GM12878 (cell line): Measurements from ENCODE around the gene HTRA3. TPM values are rescaled to one million over a fixed set of nuclear protein-coding genes. Genes with fewer than 3 reads are reported as not detected.

Experiments used
- ATAC-seq: fragments of 200-7000 bp; cut with Tn5 transposase; 3 replicates; pipeline ENCODE4 v1.9.1; 2020; ENCODE audit warnings: mild to moderate bottlenecking, moderate library complexity
- BruUV-seq: library from RNA; stranded (reverse); fragments of 400-500 nt; replicated peaks from 2 replicates; lab custom pipeline; 2021; lab: Mats Ljungman, UMichigan
- CTCF ChIA-PET: fragments of 300-600 bp; sonication (Branson Sonifier 250); formaldehyde crosslinking; extraction: SDS; loops from one replicate; lab custom pipeline; 2021; ENCODE audit warnings: inconsistent platforms; lab: Yijun Ruan, JAX
- POLR2A ChIA-PET: fragments of 350-600 bp; formaldehyde crosslinking; extraction: SDS; loops from one replicate; lab custom pipeline; 2021; ENCODE audit warnings: inconsistent platforms; lab: Charles Lee
- RAD21 ChIA-PET: fragments of 300-600 bp; sonication (Branson Sonifier 250); formaldehyde crosslinking; loops from one replicate; lab custom pipeline; 2023; ENCODE audit warnings: antibody characterized with exemption; ENCODE audit not compliant: unreplicated experiment; lab: Charles Lee
- SMC1A ChIA-PET: fragments of 300-600 bp; sonication (Branson Sonifier 250); formaldehyde crosslinking; loops from one replicate; lab custom pipeline; 2023; ENCODE audit not compliant: unreplicated experiment, uncharacterized antibody; lab: Charles Lee
- DNase-seq: peaks from one replicate; pipeline ENCODE4 v3.0.0-alpha.2; 2011; ENCODE audit warnings: low read depth, low spot score
- FAIRE-seq: peaks from 3 replicates; lab custom pipeline; 2011; peaks lifted over from hg19 to GRCh38; lab: Jason Lieb, UNC
- H2AFZ ChIP-seq: 2 replicates; pipeline ENCODE4 v1.6.0; 2011; ENCODE audit warnings: low read depth, low read length, control low read depth; ENCODE audit not compliant: control insufficient read depth
- H3K27ac ChIP-seq: 2 replicates; pipeline ENCODE4 v1.5.1; 2011; ENCODE audit warnings: control low read depth; ENCODE audit not compliant: control insufficient read depth, insufficient read depth
- H3K27me3 ChIP-seq, 2 experiments: replicated peaks in 1 of 2; 2 replicates each; pipeline versions ENCODE4 v1.6.0 to v1.6.1; 2011; ENCODE audit warnings: low read length in 1 of 2; ENCODE audit not compliant: control insufficient read depth in 2 of 2, insufficient read depth in 2 of 2
- H3K36me3 ChIP-seq, 2 experiments: 2 replicates each; pipeline ENCODE4 v1.5.1; 2011; ENCODE audit warnings: low read length in 1 of 2; ENCODE audit not compliant: control insufficient read depth in 2 of 2, insufficient read depth in 2 of 2
- H3K4me1 ChIP-seq: 2 replicates; pipeline ENCODE4 v1.6.1; 2011; ENCODE audit warnings: mild to moderate bottlenecking, low read length, moderate library complexity, mixed read lengths; ENCODE audit not compliant: control insufficient read depth, insufficient read depth
- H3K4me2 ChIP-seq: 2 replicates; pipeline ENCODE4 v1.6.0; 2011; ENCODE audit warnings: control low read depth; ENCODE audit not compliant: control insufficient read depth, insufficient read depth
- H3K4me3 ChIP-seq: fragments of 200-600 bp; sonication (generic); 2 replicates; pipeline ENCODE4 v1.5.1; 2016
- H3K79me2 ChIP-seq: 2 replicates; pipeline ENCODE4 v1.6.0; 2011; ENCODE audit warnings: low read length; ENCODE audit not compliant: control insufficient read depth, insufficient read depth
- H3K9ac ChIP-seq: 2 replicates; pipeline ENCODE4 v1.8.0; 2011; ENCODE audit warnings: low read length, control low read depth, mixed read lengths; ENCODE audit not compliant: control insufficient read depth, insufficient read depth
- H3K9me3 ChIP-seq: replicated peaks from 3 replicates; pipeline ENCODE4 v1.5.1; 2011; ENCODE audit warnings: mild to moderate bottlenecking, low read length; ENCODE audit not compliant: control insufficient read depth, insufficient read depth
- H4K20me1 ChIP-seq: 2 replicates; pipeline ENCODE4 v1.6.0; 2011; ENCODE audit not compliant: control insufficient read depth, insufficient read depth
- CBX5 ChIP-seq: sonication (generic); IDR thresholded peaks from 2 replicates; pipeline ENCODE4 v1.6.1; 2016; ENCODE audit warnings: low read depth, moderate library complexity, mild to moderate bottlenecking, inconsistent platforms
- CREM ChIP-seq: IDR thresholded peaks from 2 replicates; pipeline ENCODE4 v1.6.1; 2014; ENCODE audit warnings: antibody characterized with exemption, low read depth
- MTA3 ChIP-seq: IDR thresholded peaks from 2 replicates; pipeline ENCODE4 v1.6.1; 2012; ENCODE audit warnings: low read length, inconsistent platforms, borderline replicate concordance
- WGBS: methylation state at CpG from one replicate; pipeline ENCODE4 v1.1.6; 2016; ENCODE audit warnings: low lambda C conversion rate; ENCODE audit not compliant: insufficient replicate concordance, insufficient coverage; ENCODE audit errors: missing lambda C conversion rate; 5-methylcytosine and 5-hydroxymethylcytosine counted together
- in situ Hi-C: fragments of 300-500 bp; cut with MboI; formaldehyde crosslinking; loops from 9 replicates; pipeline ENCODE4 v1.14.3; 2018; ENCODE audit warnings: mixed read lengths
- intact Hi-C: fragments of 100-400 bp; cut with micrococcal nuclease; formaldehyde crosslinking; loops from one replicate; pipeline ENCODE4 v1.14.2; 2022; ENCODE audit not compliant: unreplicated experiment
- polyA plus RNA-seq, 11 experiments: library from polyadenylated mRNA; depleted of rRNA in 4 of 11; unstranded in 6 of 11; stranded (reverse) in 5 of 11; fragments of >200 nt; fragmentation: Nextera tagmentation in 4 of 11; fragmentation: Illumina TruSeq in 1 of 11; extraction: Ambion mirVana in 4 of 11; extraction: Trizol in 1 of 11; gene quantifications; 1 replicate in 1 of 11; 2 replicates in 10 of 11; pipeline versions ENCODE4 v1.2.1 to v1.2.3, GENCODE V29; 2011 to 2016; ENCODE audit warnings: inconsistent platforms in 2 of 11, missing spikeins in 2 of 11, low read depth in 1 of 11
- total RNA-seq, 4 experiments: library from RNA; depleted of rRNA in 3 of 4; stranded (reverse); fragments of >200 nt in 3 of 4; fragmentation: Illumina TruSeq in 1 of 4; extraction: Trizol in 1 of 4; gene quantifications; 2 replicates each; pipeline versions ENCODE4 v1.2.1 to v1.2.3, GENCODE V29; 2013 to 2021
- TF ChIP-seq, protein P1 (sequence below): fragments of 450-650 bp; IDR thresholded peaks from 2 replicates; pipeline ENCODE4 v1.6.1; 2018; ENCODE audit warnings: mild to moderate bottlenecking, low read depth, moderate library complexity; ENCODE audit not compliant: partially characterized antibody
- TF ChIP-seq, protein P2 (sequence below): fragments of 450-650 bp; formaldehyde crosslinking; IDR thresholded peaks from 2 replicates; pipeline ENCODE4 v1.4.0; 2022; ENCODE audit warnings: mild to moderate bottlenecking, moderate library complexity

Gene HTRA3
- total and polyA plus RNA-seq, 10 of the 15 experiments (the other 5 are each of a cell fraction or from before 2014, with no cell fraction given) = 0.04 to 1.2 (median 0.08) TPM; not detected in 7

DNA sequence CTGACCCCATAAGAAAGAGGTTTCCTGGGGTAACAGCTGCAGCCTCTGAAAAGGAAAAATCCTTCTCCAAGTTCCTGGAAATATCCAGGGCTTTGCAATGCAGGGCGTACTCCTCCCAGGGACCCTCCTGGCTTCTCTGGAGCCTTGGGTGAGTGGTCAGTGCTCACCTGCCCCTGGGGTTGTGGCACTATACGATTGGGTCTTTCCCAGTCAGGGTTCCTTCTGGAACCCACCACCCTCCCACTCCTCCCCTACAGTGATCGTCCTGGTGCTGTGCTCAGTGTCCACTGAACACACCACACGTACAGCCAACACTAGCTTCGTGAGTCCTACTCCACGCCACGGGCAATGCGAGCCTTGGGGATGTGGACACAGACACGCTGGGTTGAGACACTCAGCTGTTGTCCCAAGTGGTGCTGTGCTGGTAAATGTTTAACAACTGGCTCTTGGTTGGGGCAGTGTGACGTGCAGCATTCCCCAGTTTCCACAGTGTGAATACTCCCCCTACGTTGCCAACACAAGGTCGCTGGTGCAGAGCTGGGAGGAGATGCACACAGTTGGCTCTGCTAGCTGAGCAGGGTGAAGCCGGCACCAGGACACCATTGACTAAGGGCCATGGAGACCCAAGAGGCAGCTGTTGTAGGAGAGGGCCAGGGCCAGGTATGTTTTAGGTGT lies 65.4 kb downstream of the HTRA3 start (continued):
- TF ChIP-seq CBX5 = no peak

DNA sequence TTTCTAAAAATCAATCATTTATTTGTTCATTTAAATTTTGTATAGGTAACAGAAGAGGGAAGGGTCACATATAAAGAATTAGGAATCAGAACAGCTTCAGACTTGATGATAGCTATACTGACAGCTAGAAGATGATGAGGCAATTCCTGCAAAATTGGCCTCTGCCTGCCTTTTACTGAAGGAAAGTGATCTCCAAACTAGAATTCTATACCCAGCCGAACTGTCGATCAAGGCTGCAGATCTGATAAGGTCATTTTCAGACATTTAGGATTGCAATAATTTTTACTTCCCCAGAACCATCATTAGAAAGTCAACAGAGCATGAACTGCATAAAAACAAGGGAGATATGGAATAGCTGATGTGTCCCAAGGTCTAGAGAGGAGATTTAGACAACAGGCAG lies 66.3 kb downstream of the HTRA3 start:
- Histone ChIP-seq H3K9me3 (no peaks in the 10 kb centered on the region; the same call in 1 of the 3 replicates), H3K79me2 (no peaks in the 10 kb centered on the region), H3K27me3 (no peaks in the 10 kb centered on the region), H3K4me2 (no peak overlapping the region), H3K27ac (no peak overlapping the region), H4K20me1 (no peaks in the 10 kb centered on the region), H3K4me1 (no peaks in the 10 kb centered on the region), H3K9ac (no peak overlapping the region), H3K4me3 (no peak overlapping the region), H3K36me3 (no peaks in the 10 kb centered on the region), H2AFZ (no peak overlapping the region)
- RAD21 ChIA-PET = no interaction called here
- no peak for FAIRE-seq
- WGBS = 63% methylated on average over 2 of the region's 2 CpGs
- ATAC-seq = no peak
- POLR2A ChIA-PET = no interaction called here
- BruUV-seq = no TSS peak
- CTCF ChIA-PET = no interaction called here
- in situ Hi-C loops (no loop called here), intact Hi-C loops (no loop called here)
- SMC1A ChIA-PET = no interaction called here
- TF ChIP-seq, protein P1, sequence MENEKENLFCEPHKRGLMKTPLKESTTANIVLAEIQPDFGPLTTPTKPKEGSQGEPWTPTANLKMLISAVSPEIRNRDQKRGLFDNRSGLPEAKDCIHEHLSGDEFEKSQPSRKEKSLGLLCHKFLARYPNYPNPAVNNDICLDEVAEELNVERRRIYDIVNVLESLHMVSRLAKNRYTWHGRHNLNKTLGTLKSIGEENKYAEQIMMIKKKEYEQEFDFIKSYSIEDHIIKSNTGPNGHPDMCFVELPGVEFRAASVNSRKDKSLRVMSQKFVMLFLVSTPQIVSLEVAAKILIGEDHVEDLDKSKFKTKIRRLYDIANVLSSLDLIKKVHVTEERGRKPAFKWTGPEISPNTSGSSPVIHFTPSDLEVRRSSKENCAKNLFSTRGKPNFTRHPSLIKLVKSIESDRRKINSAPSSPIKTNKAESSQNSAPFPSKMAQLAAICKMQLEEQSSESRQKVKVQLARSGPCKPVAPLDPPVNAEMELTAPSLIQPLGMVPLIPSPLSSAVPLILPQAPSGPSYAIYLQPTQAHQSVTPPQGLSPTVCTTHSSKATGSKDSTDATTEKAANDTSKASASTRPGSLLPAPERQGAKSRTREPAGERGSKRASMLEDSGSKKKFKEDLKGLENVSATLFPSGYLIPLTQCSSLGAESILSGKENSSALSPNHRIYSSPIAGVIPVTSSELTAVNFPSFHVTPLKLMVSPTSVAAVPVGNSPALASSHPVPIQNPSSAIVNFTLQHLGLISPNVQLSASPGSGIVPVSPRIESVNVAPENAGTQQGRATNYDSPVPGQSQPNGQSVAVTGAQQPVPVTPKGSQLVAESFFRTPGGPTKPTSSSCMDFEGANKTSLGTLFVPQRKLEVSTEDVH = no peak
- TF ChIP-seq MTA3 (no peak), CREM (no peak)
- TF ChIP-seq, protein P2, sequence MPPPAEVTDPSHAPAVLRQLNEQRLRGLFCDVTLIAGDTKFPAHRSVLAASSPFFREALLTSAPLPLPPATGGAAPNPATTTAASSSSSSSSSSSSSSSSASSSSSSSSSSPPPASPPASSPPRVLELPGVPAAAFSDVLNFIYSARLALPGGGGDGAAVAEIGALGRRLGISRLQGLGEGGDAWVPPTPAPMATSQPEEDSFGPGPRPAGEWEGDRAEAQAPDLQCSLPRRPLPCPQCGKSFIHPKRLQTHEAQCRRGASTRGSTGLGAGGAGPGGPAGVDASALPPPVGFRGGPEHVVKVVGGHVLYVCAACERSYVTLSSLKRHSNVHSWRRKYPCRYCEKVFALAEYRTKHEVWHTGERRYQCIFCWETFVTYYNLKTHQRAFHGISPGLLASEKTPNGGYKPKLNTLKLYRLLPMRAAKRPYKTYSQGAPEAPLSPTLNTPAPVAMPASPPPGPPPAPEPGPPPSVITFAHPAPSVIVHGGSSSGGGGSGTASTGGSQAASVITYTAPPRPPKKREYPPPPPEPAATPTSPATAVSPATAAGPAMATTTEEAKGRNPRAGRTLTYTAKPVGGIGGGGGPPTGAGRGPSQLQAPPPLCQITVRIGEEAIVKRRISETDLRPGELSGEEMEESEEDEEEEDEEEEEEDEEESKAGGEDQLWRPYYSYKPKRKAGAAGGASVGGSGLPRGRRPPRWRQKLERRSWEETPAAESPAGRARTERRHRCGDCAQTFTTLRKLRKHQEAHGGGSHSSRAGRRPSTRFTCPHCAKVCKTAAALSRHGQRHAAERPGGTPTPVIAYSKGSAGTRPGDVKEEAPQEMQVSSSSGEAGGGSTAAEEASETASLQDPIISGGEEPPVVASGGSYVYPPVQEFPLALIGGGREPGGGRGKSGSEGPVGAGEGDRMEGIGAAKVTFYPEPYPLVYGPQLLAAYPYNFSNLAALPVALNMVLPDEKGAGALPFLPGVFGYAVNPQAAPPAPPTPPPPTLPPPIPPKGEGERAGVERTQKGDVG = no peak
- DNase-seq = no peak
